NCI-H187 (cell line): Measurements from ENCODE around the gene WFDC2.
"Not testable (repeated sequence)": the region's sequence is repeated elsewhere in the genome, so short reads cannot be mapped to it uniquely, and the experiment has no call there.

Source experiments
- DNase-seq, 2 experiments: peaks; one replicate each; lab custom pipeline; 2025; lab: John Stamatoyannopoulos, UW

Gene WFDC2

DNA sequence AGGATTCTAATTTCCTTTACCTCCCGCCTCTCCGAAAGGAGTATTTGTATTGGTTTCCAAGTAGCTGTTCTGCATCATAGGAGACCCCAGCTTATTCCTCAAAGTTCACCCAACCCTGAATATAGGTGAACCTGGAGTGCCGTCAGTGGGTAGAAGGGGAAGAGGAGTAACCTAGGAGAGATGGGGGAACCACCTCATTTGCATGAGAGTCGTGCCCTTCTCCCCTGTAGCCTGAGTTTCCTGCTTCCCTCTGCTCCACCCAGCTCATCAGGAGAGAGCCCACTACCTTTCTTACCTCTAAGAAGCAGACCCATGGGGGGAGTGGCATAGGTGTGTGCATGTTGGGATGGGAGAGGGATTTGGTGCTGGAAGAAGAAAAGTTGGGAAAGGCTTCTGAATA, 17.3 kb upstream of the WFDC2 start:
- DNase-seq, result no peak

GRCh38 chr20:45452772-45453691, 16.5 kb upstream of the WFDC2 start:
- DNase-seq, result no peak

GRCh38 chr20:45456632-45457031, 12.9 kb upstream of the WFDC2 start:
- DNase-seq, result peak in 1 of 2 experiments; percentile 7

DNA sequence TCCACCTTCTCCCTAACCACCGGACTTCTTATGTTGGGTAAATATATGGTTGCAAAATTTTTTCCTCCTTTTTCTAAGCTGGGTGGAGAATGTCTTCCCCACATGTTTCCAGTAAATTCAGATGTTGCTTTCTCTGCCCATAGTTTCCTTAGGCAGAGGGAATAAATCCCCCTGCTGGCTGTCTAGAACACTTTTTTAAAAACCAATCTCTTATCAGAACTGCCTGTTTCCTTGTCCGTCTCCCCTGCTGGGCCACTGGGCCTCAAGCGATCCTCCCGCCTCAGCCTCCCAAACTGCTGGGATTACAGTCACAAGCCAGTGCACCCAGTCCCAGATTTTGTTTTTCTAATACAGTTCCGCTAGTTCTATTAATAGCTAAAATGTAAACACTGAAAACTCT, 9.9 kb upstream of the WFDC2 start:
- no peak for DNase-seq

- no peak for DNase-seq
These were observed 8.3 kb upstream of the WFDC2 start for GRCh38 chr20:45461225-45461624.

GRCh38 chr20:45462711-45463509, 6.6 kb upstream of the WFDC2 start:
- no peak for DNase-seq

DNA sequence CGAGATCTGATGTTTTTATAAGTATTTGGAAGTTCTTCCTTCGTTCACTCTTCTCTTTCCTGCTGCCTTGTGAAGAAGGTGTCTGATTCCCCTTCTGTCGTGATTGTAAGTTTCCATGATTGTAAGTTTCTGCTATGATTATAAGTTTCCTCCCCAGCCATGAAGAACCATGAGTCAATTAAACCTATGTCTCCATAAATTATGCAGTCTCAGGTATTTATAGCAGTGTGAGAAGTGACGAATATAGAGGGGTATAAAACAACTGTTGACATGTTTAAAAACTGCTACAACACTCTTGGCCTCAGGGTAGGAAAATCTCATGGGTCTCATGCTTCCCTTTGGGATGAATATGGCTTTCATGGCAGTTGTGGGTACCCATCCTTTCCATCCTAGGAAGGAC, 5.8 kb upstream of the WFDC2 start:
- DNase-seq, result no peak

DNA sequence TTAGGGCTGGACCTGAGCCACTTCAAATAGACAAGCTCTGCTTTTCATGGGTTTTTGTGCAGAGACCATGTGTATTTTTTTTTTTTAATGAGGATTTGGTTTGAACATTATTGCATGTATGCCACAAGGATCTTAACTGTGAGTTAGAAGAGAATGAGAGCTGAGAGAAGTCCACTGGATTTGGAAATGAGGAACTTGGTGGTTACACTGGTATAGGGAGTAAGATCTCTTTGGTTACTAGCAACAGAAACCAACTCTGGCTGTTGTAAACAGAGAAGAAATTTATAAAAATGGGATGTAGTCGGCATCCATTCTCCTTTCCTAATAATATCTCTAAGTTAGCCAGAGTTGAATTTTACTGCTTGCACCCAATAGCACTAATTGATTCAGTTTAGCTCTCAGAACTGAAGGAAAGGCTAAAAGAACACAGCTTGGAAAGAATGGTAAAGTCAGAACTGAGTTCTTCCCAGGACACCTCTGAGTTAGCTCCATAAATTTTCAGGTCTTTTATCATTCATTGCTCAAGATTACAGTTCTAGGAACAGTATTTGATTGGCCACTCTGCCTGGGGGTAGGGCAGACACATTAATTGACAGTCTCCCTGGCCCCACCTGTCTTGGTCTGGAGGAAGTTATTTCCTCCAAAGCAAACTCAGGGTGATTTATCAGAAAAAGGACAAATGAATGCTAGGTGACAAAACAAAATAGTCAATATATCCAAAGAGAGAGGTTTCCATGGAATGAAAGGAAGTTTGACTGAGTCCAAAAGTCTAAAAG, 3.9 kb upstream of the WFDC2 start:
- no peak for DNase-seq

DNA sequence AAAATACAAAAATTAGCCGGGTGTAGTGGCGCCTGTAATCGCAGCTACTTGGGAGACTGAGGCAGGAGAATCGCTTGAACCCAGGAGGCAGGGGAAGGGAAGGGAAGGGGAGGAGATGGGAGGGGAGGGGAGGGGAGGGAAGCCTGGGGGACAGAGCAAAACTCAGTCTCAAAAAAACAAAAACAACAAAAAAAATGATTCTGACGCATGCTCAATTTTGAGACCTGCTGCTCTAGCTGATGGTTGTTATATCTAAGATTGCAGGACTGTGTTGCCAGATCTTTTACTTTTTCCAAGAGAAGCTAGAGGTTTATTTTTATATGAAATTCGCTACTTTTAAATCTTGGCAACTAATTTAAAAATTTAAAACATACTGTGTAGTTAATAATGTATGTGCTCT, 2.4 kb upstream of the WFDC2 start:
- DNase-seq, result no peak

GRCh38 chr20:45467861-45468260, 1.7 kb upstream of the WFDC2 start:
- DNase-seq, result no peak

- no peak for DNase-seq
These were observed 844 bp downstream of the WFDC2 start for GRCh38 chr20:45470262-45470931.

GRCh38 chr20:45470937-45471336, 1.4 kb downstream of the WFDC2 start:
- DNase-seq, result no peak

- DNase-seq, result not testable (repeated sequence)
These were observed 2.7 kb downstream of the WFDC2 start for GRCh38 chr20:45472286-45472685.

GRCh38 chr20:45477530-45478148, 8.1 kb downstream of the WFDC2 start:
- not testable (repeated sequence) for DNase-seq

- DNase-seq, result no peak
These were observed 10.3 kb downstream of the WFDC2 start for GRCh38 chr20:45479822-45480221.

- DNase-seq, result no peak
These were observed 15.1 kb downstream of the WFDC2 start for GRCh38 chr20:45484676-45485075.

DNA sequence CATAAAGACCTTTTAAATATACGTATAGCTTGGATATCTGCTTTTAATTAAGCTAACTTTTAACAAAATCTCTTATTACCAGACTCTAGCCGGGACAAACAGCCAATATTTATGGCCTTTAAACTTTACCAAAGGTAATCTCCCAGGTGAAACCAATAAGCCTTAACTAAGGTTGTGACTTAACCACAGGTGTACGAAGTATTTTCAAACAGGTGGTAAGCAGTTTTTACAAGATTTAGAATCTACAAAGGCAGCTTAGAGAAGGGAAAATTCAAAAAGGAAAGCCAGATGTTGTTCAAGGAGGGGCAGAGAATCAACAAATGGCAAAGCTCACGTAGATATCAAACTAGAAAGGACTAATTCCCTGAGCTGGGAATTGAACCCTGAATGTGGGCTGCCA, 15.8 kb downstream of the WFDC2 start:
- DNase-seq, result no peak

DNA sequence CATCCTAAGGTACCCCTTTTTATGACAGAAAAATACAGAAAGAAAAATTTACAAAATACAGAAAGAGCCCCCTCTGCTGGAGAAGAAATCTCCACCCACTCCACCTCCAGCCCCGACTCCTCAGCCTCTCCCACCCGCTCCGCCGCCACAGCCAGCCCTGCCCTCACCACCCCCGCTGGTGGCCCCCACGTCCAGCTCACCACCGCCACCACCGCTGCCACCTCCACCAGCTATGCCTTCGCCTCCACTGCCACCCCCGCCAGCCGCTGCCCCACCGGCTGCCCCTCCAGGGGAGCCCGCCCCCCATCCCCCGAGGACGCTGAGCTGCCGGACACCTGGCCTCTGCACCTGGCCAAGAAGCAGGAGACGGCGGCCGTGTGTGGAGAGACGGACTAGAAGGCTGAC, 17.7 kb downstream of the WFDC2 start:
- no peak for DNase-seq

- DNase-seq, result no peak
These were observed 19.6 kb downstream of the WFDC2 start for GRCh38 chr20:45489083-45489531.

GRCh38 chr20:45495501-45495941, 26.0 kb downstream of the WFDC2 start:
- DNase-seq, result no peak

GRCh38 chr20:45496166-45496565, 26.6 kb downstream of the WFDC2 start:
- no peak for DNase-seq
